Kidney epithelial cell (primary cell): ENCODE data around the gene PIGQ. TPM values are rescaled to one million over a fixed set of nuclear protein-coding genes. Genes with fewer than 3 reads are reported as not detected.

Experiments
- DNase-seq: peaks from one replicate; pipeline ENCODE4 v3.0.0-alpha.2; 2010; ENCODE audit warnings: low read depth
- H3K27me3 ChIP-seq: 2 replicates; pipeline ENCODE4 v1.6.0; 2011; ENCODE audit warnings: low read length; ENCODE audit not compliant: control insufficient read depth, insufficient read depth
- H3K36me3 ChIP-seq: 2 replicates; pipeline ENCODE4 v1.5.1; 2011; ENCODE audit warnings: low read length; ENCODE audit not compliant: control insufficient read depth, insufficient read depth
- H3K4me3 ChIP-seq: 2 replicates; pipeline ENCODE4 v1.5.1; 2011; ENCODE audit warnings: low read depth, mild to moderate bottlenecking, control low read depth, low read length
- CTCF ChIP-seq: IDR thresholded peaks from 2 replicates; pipeline ENCODE4 v1.5.1; 2011; ENCODE audit warnings: mild to moderate bottlenecking, moderate library complexity, low read length, control low read depth, inconsistent platforms; ENCODE audit not compliant: insufficient read depth, poor library complexity, severe bottlenecking
- total RNA-seq: library from RNA; depleted of rRNA; stranded (reverse); fragments of >200 nt; gene quantifications from 2 replicates; pipeline ENCODE4 v1.2.3, GENCODE V29; 2015

PIGQ gene
- total RNA-seq, 1 donor from 2014 or later, result 54.9 TPM

- H3K4me3 ChIP-seq, result no peak overlapping the region
- no peak for TF ChIP-seq CTCF
- H3K27me3 ChIP-seq, result peaks cover 6% of the 10 kb centered on the region
- no peaks in the 10 kb centered on the region for H3K36me3 ChIP-seq
- no peak for DNase-seq
Observed at GRCh38 chr16:586645-587590, 17.1 kb downstream of the PIGQ start.

- Histone ChIP-seq H3K36me3 (no peaks in the 10 kb centered on the region), H3K27me3 (peaks cover 6% of the 10 kb centered on the region), H3K4me3 (peak overlapping the region; percentile 82)
- no peak for TF ChIP-seq CTCF
- no peak for DNase-seq
Observed at GRCh38 chr16:588639-588888, 18.8 kb downstream of the PIGQ start.

GRCh38 chr16:588889-589657 lies 19.3 kb downstream of the PIGQ start:
- peak overlapping the region; percentile 82 for H3K4me3 ChIP-seq
- peaks cover 6% of the 10 kb centered on the region for H3K27me3 ChIP-seq
- no peak for DNase-seq
- no peak for TF ChIP-seq CTCF
- no peaks in the 10 kb centered on the region for H3K36me3 ChIP-seq

GRCh38 chr16:589658-590187 lies 20.0 kb downstream of the PIGQ start, which contains the start of gene RAB40C:
Gene RAB40C, plus strand, starts transcription at chr16:590066. Its CDS starts 226 bp downstream, at chr16:590292.
- Histone ChIP-seq H3K4me3 (peak within 1 kb of the TSS; percentile 82), H3K36me3 (no peaks in the 10 kb centered on the region), H3K27me3 (peaks cover 6% of the 10 kb centered on the region)
- TF ChIP-seq CTCF, result no peak
- DNase-seq, result peak; percentile 78

GRCh38 chr16:590188-590814 lies 20.5 kb downstream of the PIGQ start:
- peaks cover 5% of the 10 kb centered on the region for H3K27me3 ChIP-seq
- TF ChIP-seq CTCF, result no peak
- DNase-seq, result no peak
- no peaks in the 10 kb centered on the region for H3K36me3 ChIP-seq
- H3K4me3 ChIP-seq, result peak overlapping the region; percentile 81
